Measurements from ENCODE around the gene CDC37L1. TPM values are rescaled to one million over a fixed set of nuclear protein-coding genes. Genes with fewer than 3 reads are reported as not detected.
A peak's percentile ranks its signal among the peaks of the same experiment; 100 is the strongest.

CDC37L1 gene
- total and polyA plus RNA-seq, 9 of the 15 experiments (the other 6 are each of a cell fraction or from before 2014, with no cell fraction given) = 1.5 to 7.9 (median 6.0) TPM

DNA sequence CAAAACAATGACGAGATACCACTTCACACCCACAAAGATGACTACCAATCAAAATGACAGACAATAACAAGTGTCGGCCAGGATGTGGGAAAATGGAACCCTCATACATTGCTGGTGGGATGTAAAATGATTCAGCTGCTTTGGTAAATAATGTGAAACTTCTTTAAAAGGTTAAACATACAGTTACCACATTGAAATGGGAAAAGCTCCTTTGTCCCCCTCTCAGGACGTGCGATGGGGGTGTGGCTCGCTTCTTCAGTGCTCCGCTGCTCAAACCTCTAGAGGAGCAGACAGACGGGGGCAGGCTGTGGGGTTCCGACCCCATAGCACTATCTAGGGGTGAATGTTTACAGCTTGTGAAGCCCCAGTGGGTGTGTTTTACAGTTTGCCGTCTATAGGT, 25.3 kb upstream of the CDC37L1 start:
- H3K4me1 ChIP-seq (replicated peaks in 1 of 2; ENCODE audit: control insufficient read depth in 2 of 2, insufficient read depth in 2 of 2, low read length in 2 of 2) = no peaks in the 10 kb centered on the region
- in situ Hi-C loops (cut with MboI) = no loop called here
- TF ChIP-seq ZBTB7A (IDR thresholded peaks at IDR 0.05; ENCODE audit: borderline replicate concordance, control insufficient read depth, low read depth, low read length) = no peak
- TF ChIP-seq ARNT (IDR thresholded peaks at IDR 0.05) = no peak
- TF ChIP-seq, protein P1, sequence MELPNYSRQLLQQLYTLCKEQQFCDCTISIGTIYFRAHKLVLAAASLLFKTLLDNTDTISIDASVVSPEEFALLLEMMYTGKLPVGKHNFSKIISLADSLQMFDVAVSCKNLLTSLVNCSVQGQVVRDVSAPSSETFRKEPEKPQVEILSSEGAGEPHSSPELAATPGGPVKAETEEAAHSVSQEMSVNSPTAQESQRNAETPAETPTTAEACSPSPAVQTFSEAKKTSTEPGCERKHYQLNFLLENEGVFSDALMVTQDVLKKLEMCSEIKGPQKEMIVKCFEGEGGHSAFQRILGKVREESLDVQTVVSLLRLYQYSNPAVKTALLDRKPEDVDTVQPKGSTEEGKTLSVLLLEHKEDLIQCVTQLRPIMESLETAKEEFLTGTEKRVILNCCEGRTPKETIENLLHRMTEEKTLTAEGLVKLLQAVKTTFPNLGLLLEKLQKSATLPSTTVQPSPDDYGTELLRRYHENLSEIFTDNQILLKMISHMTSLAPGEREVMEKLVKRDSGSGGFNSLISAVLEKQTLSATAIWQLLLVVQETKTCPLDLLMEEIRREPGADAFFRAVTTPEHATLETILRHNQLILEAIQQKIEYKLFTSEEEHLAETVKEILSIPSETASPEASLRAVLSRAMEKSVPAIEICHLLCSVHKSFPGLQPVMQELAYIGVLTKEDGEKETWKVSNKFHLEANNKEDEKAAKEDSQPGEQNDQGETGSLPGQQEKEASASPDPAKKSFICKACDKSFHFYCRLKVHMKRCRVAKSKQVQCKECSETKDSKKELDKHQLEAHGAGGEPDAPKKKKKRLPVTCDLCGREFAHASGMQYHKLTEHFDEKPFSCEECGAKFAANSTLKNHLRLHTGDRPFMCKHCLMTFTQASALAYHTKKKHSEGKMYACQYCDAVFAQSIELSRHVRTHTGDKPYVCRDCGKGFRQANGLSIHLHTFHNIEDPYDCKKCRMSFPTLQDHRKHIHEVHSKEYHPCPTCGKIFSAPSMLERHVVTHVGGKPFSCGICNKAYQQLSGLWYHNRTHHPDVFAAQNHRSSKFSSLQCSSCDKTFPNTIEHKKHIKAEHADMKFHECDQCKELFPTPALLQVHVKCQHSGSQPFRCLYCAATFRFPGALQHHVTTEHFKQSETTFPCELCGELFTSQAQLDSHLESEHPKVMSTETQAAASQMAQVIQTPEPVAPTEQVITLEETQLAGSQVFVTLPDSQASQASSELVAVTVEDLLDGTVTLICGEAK (IDR thresholded peaks at IDR 0.05) = no peak
- TF ChIP-seq, protein P1 (CRISPR knock-in tag; IDR thresholded peaks at IDR 0.05) = no peak
- no peak for TF ChIP-seq TAF15 (IDR thresholded peaks at IDR 0.05; ENCODE audit: low read depth, low read length)
- TF ChIP-seq L3MBTL2 (IDR thresholded peaks at IDR 0.05) = no peak
- no peak for TF ChIP-seq ARID1B (IDR thresholded peaks at IDR 0.05)
- TF ChIP-seq KDM2B (CRISPR knock-in tag; IDR thresholded peaks at IDR 0.05) = no peak
- no peak for TF ChIP-seq SMARCA5 (IDR thresholded peaks at IDR 0.05)
- TF ChIP-seq, protein P2, sequence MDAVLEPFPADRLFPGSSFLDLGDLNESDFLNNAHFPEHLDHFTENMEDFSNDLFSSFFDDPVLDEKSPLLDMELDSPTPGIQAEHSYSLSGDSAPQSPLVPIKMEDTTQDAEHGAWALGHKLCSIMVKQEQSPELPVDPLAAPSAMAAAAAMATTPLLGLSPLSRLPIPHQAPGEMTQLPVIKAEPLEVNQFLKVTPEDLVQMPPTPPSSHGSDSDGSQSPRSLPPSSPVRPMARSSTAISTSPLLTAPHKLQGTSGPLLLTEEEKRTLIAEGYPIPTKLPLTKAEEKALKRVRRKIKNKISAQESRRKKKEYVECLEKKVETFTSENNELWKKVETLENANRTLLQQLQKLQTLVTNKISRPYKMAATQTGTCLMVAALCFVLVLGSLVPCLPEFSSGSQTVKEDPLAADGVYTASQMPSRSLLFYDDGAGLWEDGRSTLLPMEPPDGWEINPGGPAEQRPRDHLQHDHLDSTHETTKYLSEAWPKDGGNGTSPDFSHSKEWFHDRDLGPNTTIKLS (IDR thresholded peaks at IDR 0.05; ENCODE audit: borderline replicate concordance, low read depth) = no peak
- TF ChIP-seq NCOA2 (IDR thresholded peaks at IDR 0.05; ENCODE audit: partially characterized antibody in 2 of 2) = no peak
- TF ChIP-seq, protein P3, sequence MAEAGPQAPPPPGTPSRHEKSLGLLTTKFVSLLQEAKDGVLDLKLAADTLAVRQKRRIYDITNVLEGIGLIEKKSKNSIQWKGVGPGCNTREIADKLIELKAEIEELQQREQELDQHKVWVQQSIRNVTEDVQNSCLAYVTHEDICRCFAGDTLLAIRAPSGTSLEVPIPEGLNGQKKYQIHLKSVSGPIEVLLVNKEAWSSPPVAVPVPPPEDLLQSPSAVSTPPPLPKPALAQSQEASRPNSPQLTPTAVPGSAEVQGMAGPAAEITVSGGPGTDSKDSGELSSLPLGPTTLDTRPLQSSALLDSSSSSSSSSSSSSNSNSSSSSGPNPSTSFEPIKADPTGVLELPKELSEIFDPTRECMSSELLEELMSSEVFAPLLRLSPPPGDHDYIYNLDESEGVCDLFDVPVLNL (CRISPR knock-in tag; IDR thresholded peaks at IDR 0.05; ENCODE audit: low read depth) = no peak

More for the DNA sequence above, 25.3 kb upstream of the CDC37L1 start:
- H3K79me2 ChIP-seq (ENCODE audit: control insufficient read depth, insufficient read depth, low read length) = no peaks in the 10 kb centered on the region
- no peaks in the 10 kb centered on the region for H4K20me1 ChIP-seq (replicated peaks; ENCODE audit: control insufficient read depth, insufficient read depth, low read length)
- DNase-seq (ENCODE audit: extremely low read depth in 1 of 4, low spot score in 3 of 4) = no peak
- no peak for ATAC-seq
- no peak for FAIRE-seq
- H3K4me3 ChIP-seq = no peak overlapping the region
- peak overlapping the region; percentile 22; the same call in 1 of the 2 replicates for H2AFZ ChIP-seq (ENCODE audit: low read depth, low read length)
- POLR2A ChIA-PET = no interaction called here
- peaks cover 0 to 9% of the 10 kb centered on the region in 2 experiments; a peak in 3 of 5 replicates for H3K27me3 ChIP-seq (ENCODE audit: control insufficient read depth in 2 of 2, insufficient read depth in 2 of 2, low read length in 2 of 2)
- H3K9me3 ChIP-seq (replicated peaks; ENCODE audit: control insufficient read depth, insufficient read depth, low read depth, low read length) = no peaks in the 10 kb centered on the region
- intact Hi-C loops (cut with micrococcal nuclease) = no loop called here
- CTCF ChIA-PET (ENCODE audit: low intra/inter-chr PET ratio) = no interaction called here
- H3K27ac ChIP-seq (ENCODE audit: extremely low read depth, low read depth, low read length) = no peak overlapping the region
- H3K4me2 ChIP-seq (ENCODE audit: insufficient read depth, low read length) = peak overlapping the region; percentile 32
- H3K36me3 ChIP-seq (ENCODE audit: control insufficient read depth, insufficient read depth, low read length) = no peaks in the 10 kb centered on the region
- WGBS (ENCODE audit: insufficient coverage, low coverage, missing lambda C conversion rate) = 12% methylated on average over 9 of the region's 9 CpGs
- H3K9ac ChIP-seq (ENCODE audit: insufficient read depth in 1 of 2, low read depth in 2 of 2, low read length in 2 of 2) = no peak overlapping the region
- BruUV-seq (replicated peaks) = no TSS peak
- no peaks in the 10 kb centered on the region for H3K9me1 ChIP-seq (ENCODE audit: control insufficient read depth, insufficient read depth, low read length)
